Measurements from ENCODE around the gene RFWD3. TPM values are rescaled to one million over a fixed set of nuclear protein-coding genes. Genes with fewer than 3 reads are reported as not detected.
"Not testable (repeated sequence)": the region's sequence is repeated elsewhere in the genome, so short reads cannot be mapped to it uniquely, and the experiment has no call there.

Gene RFWD3
- total and polyA plus RNA-seq, 2 of the 4 experiments (the other 2 are of a cell fraction): 16.7 to 27.6 TPM

DNA sequence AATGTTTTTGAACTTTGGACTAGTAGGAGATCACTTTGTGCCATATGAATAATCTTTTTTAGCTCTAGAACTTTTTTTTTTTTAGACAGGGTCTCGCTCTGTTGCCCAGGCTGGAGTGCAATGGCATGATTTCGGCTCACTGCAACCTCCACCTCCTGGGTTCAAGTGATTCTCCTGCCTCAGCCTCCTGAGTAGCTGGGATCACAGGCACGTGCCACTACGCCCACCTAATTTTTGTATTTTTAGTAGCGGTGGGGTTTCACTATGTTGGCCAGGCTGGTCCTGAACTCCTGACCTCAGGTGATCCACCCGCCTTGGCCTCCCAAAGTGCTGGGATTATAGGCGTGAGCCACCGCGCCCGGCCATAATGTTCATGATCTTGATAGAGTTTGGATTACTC lies 2.2 kb upstream of the RFWD3 start:
- H4K20me1 ChIP-seq (ENCODE audit: insufficient read depth, low read length); DNase-seq; CTCF ChIA-PET; H3K4me3 ChIP-seq (ENCODE audit: insufficient read depth, low read depth, low read length); intact Hi-C loops (cut with micrococcal nuclease); ATAC-seq (ENCODE audit: low read depth); H3K9ac ChIP-seq (ENCODE audit: low read depth, low read length); H2AK9ac ChIP-seq (replicated peaks; ENCODE audit: low read depth, low read length, poor library complexity); H4K8ac ChIP-seq (ENCODE audit: low read depth in 2 of 2, low read length in 2 of 2); H2BK20ac ChIP-seq (ENCODE audit: low read depth, low read length); H3K56ac ChIP-seq (ENCODE audit: extremely low read depth, insufficient read depth, low read length); H4K5ac ChIP-seq (ENCODE audit: low read depth, low read length); H2AFZ ChIP-seq (replicated peaks; ENCODE audit: low read length, poor library complexity); H3K4ac ChIP-seq (ENCODE audit: low read depth, low read length); H3K23ac ChIP-seq (ENCODE audit: low read depth, low read length); H3K4me2 ChIP-seq (ENCODE audit: low read depth, low read length); H3K27ac ChIP-seq (ENCODE audit: insufficient read depth, low read length); dilution Hi-C loops (cut with HindIII; ENCODE audit: low sequenced_read_pairs, unreplicated experiment); BruUV-seq (replicated peaks); H3K18ac ChIP-seq (ENCODE audit: low read depth, low read length); H3K4me1 ChIP-seq (ENCODE audit: control insufficient read depth, insufficient read depth, low read length); H2BK15ac ChIP-seq (ENCODE audit: low read depth, low read length); H2BK120ac ChIP-seq (ENCODE audit: low read depth, low read length); in situ Hi-C loops (cut with MboI; ENCODE audit: low sequenced_read_pairs); POLR2A ChIA-PET (ENCODE audit: unreplicated experiment); H3K9me3 ChIP-seq (ENCODE audit: control insufficient read depth, insufficient read depth, low read length); H2AK5ac ChIP-seq (ENCODE audit: low read depth, low read length); H3K14ac ChIP-seq (replicated peaks; ENCODE audit: low read depth, low read length); H3K9me1 ChIP-seq (ENCODE audit: insufficient read depth, low read length); H3K27me3 ChIP-seq (ENCODE audit: control insufficient read depth, insufficient read depth, low read length); H2BK5ac ChIP-seq (ENCODE audit: low read depth, low read length, poor library complexity, severe bottlenecking); H4K91ac ChIP-seq (ENCODE audit: insufficient read depth, low read depth, low read length): not testable (repeated sequence)
- no CpG with 5 or more reads among the region's 10 CpGs for WGBS, 2 experiments (ENCODE audit: extremely low coverage in 2 of 2, insufficient read length in 1 of 2)
- peaks cover 9 to 10% of the 10 kb centered on the region in 2 experiments for H3K79me1 ChIP-seq (ENCODE audit: low read depth in 1 of 2, low read length in 2 of 2)
- H3K36me3 ChIP-seq (ENCODE audit: control insufficient read depth, insufficient read depth, low read length): peaks cover 11% of the 10 kb centered on the region

Data from IMR-90 (cell line).